Kidney (tissue), 14 donors: Measurements from ENCODE around the gene CDC14A. TPM values are rescaled to one million over a fixed set of nuclear protein-coding genes. Genes with fewer than 3 reads are reported as not detected.

Experiments
- DNase-seq, 5 donors: peaks; one replicate each; pipeline ENCODE4 v3.0.0-alpha.2; 2013 to 2020
- FAIRE-seq: peaks from 2 replicates; lab custom pipeline; 2012; peaks lifted over from hg19 to GRCh38; lab: Jason Lieb, UNC
- H3K27ac ChIP-seq, 2 donors: one replicate each; pipeline ENCODE4 v1.7.0; 2013; ENCODE audit warnings: low read depth in 2 of 2, low read length in 2 of 2, inconsistent platforms in 1 of 2
- H3K27me3 ChIP-seq: one replicate; pipeline ENCODE4 v1.7.1; 2013; ENCODE audit warnings: low read length, inconsistent platforms; ENCODE audit not compliant: control insufficient read depth, insufficient read depth
- H3K36me3 ChIP-seq, 3 donors: one replicate each; pipeline versions ENCODE4 v1.7.0 to v1.7.1; 2013; ENCODE audit warnings: low read length in 3 of 3, control low read depth in 1 of 3, inconsistent platforms in 1 of 3; ENCODE audit not compliant: insufficient read depth in 3 of 3, control insufficient read depth in 2 of 3
- H3K4me1 ChIP-seq, 3 donors: one replicate each; pipeline versions ENCODE4 v1.7.0 to v1.7.1; 2013; ENCODE audit warnings: low read length in 3 of 3, inconsistent platforms in 1 of 3, low read depth in 1 of 3; ENCODE audit not compliant: control insufficient read depth in 2 of 3, insufficient read depth in 2 of 3
- H3K4me3 ChIP-seq, 3 donors: one replicate each; pipeline versions ENCODE4 v1.7.0 to v1.8.1; 2013; ENCODE audit warnings: low read length in 3 of 3, control low read depth in 1 of 3, inconsistent platforms in 1 of 3
- H3K9ac ChIP-seq, 3 donors: one replicate each; pipeline versions ENCODE4 v1.7.0 to v1.7.1; 2013; ENCODE audit warnings: low read length in 3 of 3, control low read depth in 1 of 3, inconsistent platforms in 1 of 3
- H3K9me3 ChIP-seq, 3 donors: one replicate each; pipeline versions ENCODE4 v1.7.0 to v1.7.1; 2013; ENCODE audit warnings: low read length in 3 of 3, control low read depth in 1 of 3, inconsistent platforms in 1 of 3; ENCODE audit not compliant: control insufficient read depth in 2 of 3, insufficient read depth in 1 of 3
- CTCF ChIP-seq: IDR thresholded peaks from 3 replicates; pipeline ENCODE4 v1.5.1; 2012; ENCODE audit warnings: mild to moderate bottlenecking, moderate library complexity, borderline replicate concordance; ENCODE audit not compliant: insufficient read depth; ENCODE audit errors: extremely low read depth
- intact Hi-C: fragments of 100-400 bp; cut with DNase I; formaldehyde crosslinking; loops from one replicate; pipeline ENCODE4 v1.11.1; 2022
- polyA plus RNA-seq: library from polyadenylated mRNA; stranded (reverse); fragments of 350-450 nt; fragmentation: Illumina TruSeq; extraction: RNeasy Lipid Tissue Mini Kit (QIAGEN cat#74804); gene quantifications from one replicate; pipeline ENCODE4 v1.2.3, GENCODE V29; 2014; ENCODE audit warnings: low read depth, low replicate concordance; ENCODE audit not compliant: insufficient read depth
- total RNA-seq: library from RNA; stranded (reverse); fragmentation: NEBNext Ultra II Directional; extraction: Animal tissue kit (Norgen Biotek cat#: 25700); gene quantifications from one replicate; pipeline ENCODE4 v1.2.1, GENCODE V29; 2021
- donor health status: control.
- donor health status: control.
- donor health status: control.
- donor health status: control.
- donor health status: control.
- donor health status: DM: yes; HTN: yes; CAD: no.
- donor health status: Normal renal cell carcinoma (clear cell type).

The CDC14A gene
- total and polyA plus RNA-seq, 2 donors from 2014 or later: 4.7 to 11.9 TPM

GRCh38 chr1:100511058-100511457, 158.8 kb downstream of the CDC14A start:
- intact Hi-C loops: no loop called here
- FAIRE-seq (no peak), DNase-seq (no peak)
- Histone ChIP-seq H3K27ac (no peak overlapping the region), H3K36me3 (peaks cover 0 to 7% (median 6%) of the 10 kb centered on the region in 3 donors), H3K4me1 (no peaks in the 10 kb centered on the region), H3K9ac (no peak overlapping the region), H3K4me3 (no peak overlapping the region), H3K9me3 (no peaks in the 10 kb centered on the region), H3K27me3 (no peaks in the 10 kb centered on the region)
- TF ChIP-seq CTCF: no peak

- no peak for FAIRE-seq
- Histone ChIP-seq H3K4me3 (no peak overlapping the region), H3K4me1 (no peaks in the 10 kb centered on the region), H3K27ac (no peak overlapping the region), H3K27me3 (no peaks in the 10 kb centered on the region), H3K36me3 (peaks cover 0 to 7% (median 6%) of the 10 kb centered on the region in 3 donors), H3K9ac (no peak overlapping the region), H3K9me3 (no peaks in the 10 kb centered on the region)
- TF ChIP-seq CTCF: no peak
- intact Hi-C loops: no loop called here
- no peak for DNase-seq
Observed at GRCh38 chr1:100511773-100512172, 159.5 kb downstream of the CDC14A start.

GRCh38 chr1:100512803-100513352, 160.6 kb downstream of the CDC14A start:
- Histone ChIP-seq H3K27me3 (no peaks in the 10 kb centered on the region), H3K9me3 (no peaks in the 10 kb centered on the region), H3K4me3 (no peak overlapping the region), H3K4me1 (no peaks in the 10 kb centered on the region), H3K36me3 (peaks cover 0 to 7% (median 6%) of the 10 kb centered on the region in 3 donors), H3K27ac (no peak overlapping the region), H3K9ac (no peak overlapping the region)
- intact Hi-C loops: no loop called here
- FAIRE-seq (no peak), DNase-seq (no peak)
- TF ChIP-seq CTCF: no peak

GRCh38 chr1:100516857-100517256, 164.6 kb downstream of the CDC14A start:
- Histone ChIP-seq H3K9ac (no peak overlapping the region), H3K27me3 (no peaks in the 10 kb centered on the region), H3K4me1 (no peaks in the 10 kb centered on the region), H3K4me3 (no peak overlapping the region), H3K36me3 (no peaks in the 10 kb centered on the region), H3K27ac (no peak overlapping the region), H3K9me3 (no peaks in the 10 kb centered on the region)
- intact Hi-C loops: no loop called here
- no peak for DNase-seq
- no peak for FAIRE-seq
- no peak for TF ChIP-seq CTCF
